ENCODE results near the gene USP47. TPM values are rescaled to one million over a fixed set of nuclear protein-coding genes. Genes with fewer than 3 reads are reported as not detected.

Gene USP47, protein sequence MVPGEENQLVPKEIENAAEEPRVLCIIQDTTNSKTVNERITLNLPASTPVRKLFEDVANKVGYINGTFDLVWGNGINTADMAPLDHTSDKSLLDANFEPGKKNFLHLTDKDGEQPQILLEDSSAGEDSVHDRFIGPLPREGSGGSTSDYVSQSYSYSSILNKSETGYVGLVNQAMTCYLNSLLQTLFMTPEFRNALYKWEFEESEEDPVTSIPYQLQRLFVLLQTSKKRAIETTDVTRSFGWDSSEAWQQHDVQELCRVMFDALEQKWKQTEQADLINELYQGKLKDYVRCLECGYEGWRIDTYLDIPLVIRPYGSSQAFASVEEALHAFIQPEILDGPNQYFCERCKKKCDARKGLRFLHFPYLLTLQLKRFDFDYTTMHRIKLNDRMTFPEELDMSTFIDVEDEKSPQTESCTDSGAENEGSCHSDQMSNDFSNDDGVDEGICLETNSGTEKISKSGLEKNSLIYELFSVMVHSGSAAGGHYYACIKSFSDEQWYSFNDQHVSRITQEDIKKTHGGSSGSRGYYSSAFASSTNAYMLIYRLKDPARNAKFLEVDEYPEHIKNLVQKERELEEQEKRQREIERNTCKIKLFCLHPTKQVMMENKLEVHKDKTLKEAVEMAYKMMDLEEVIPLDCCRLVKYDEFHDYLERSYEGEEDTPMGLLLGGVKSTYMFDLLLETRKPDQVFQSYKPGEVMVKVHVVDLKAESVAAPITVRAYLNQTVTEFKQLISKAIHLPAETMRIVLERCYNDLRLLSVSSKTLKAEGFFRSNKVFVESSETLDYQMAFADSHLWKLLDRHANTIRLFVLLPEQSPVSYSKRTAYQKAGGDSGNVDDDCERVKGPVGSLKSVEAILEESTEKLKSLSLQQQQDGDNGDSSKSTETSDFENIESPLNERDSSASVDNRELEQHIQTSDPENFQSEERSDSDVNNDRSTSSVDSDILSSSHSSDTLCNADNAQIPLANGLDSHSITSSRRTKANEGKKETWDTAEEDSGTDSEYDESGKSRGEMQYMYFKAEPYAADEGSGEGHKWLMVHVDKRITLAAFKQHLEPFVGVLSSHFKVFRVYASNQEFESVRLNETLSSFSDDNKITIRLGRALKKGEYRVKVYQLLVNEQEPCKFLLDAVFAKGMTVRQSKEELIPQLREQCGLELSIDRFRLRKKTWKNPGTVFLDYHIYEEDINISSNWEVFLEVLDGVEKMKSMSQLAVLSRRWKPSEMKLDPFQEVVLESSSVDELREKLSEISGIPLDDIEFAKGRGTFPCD (N-terminal part only)
- total RNA-seq = 196 TPM

DNA sequence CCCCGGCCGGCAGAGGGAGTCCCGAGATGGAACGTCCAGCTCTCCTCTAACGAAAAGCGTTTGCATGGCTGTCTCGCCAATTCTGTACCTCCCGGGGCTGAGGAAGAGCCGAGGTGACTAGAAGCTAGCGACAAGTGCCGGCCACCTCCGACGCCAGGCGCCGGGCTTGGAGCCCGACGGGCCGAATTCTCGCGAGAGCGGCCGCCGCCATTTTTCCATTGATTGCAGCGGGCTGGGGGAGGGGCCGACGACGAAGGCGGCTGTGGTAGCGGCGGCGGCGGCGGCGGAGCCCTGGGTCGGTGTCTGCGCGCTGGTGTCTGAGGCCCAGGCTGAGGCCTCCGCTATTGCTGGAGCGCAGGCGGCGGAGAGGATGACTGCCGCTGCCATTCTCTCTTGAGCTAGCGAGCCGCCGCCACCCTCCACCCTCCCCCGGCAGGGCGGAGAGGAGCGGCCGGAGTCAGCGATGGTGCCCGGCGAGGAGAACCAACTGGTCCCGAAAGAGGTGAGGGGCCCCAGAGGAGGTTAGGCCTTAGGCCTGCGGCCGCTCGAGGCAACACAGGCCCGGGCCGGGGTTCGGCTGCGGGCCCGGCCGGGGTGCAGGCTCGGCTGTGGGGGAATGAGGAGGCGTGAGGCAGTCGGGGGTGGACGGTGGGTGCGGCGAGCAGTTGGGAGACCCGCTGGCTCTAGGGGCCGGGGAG is at the start of gene USP47:
Gene USP47, plus strand, starts transcription at position 250 of the 698 bp plus-strand sequence. Its CDS starts 214 bp downstream, at position 464.

DNA sequence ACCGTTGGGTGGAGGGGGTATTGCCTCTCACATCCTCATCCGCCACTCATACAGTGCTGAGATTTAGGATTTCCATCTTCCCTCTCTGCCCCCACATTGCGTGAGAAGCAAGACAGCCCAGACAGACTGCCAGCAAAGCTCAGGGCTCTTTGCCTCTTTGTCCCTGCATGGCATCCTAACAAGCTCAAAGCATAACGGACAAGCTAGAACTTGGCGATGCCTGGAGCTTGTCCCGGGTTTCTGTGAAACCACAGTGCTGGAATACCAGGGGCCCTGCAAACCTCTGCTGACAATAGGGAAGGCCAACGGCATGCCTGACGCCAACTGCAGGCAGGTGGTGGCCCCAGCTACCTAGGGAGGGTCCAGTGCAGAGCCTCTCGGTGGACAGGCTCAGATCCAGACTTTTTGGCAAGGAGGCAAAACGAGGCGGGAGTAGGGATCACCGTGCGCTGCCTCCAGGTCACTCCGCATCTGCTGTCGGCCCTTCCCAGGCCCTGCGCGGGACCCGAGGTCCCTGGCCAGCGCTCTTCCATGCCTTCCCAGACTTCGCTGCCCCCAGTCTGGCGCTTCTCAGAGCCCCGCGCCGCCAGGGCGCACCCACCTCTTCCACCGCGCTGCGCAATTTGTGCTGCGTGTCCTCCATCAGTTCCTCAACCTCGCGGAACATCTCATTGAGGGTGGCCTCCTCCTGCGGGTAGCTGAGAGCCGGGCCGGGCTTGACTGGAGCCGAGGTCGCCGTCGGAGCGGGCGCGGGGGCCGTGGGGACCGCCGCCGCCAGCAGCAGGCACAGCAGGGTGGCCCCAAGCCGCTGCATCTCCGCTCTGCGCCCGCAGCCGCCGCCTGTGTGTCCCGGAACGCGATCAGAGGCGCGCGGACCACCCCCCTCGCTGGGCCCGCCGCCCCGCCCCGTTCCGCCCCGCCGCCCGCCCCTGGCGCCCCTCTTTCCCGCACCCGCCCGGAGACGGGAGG is 166.3 kb downstream of the USP47 start, which contains the start of gene DKK3:
Gene DKK3, minus strand, starts transcription at position 858 of the 969 bp plus-strand sequence. Its CDS starts 44 bp downstream, at position 814.

Other genes with a start within 250 kb of the USP47 start
- gene GALNT18, start 220.0 kb upstream of the USP47 start, total RNA-seq = 28.4 TPM
- gene DKK3, start 166.7 kb downstream of the USP47 start, total RNA-seq = 532 TPM